Measurements from ENCODE around the gene KRI1.

Gene KRI1

GRCh38 chr19:10602330-10603083 is 36.7 kb upstream of the KRI1 start:
- DNase-seq (ENCODE audit: low spot score) = peak; percentile 98

GRCh38 chr19:10601999-10602329 is 36.2 kb upstream of the KRI1 start:
- TF ChIP-seq CTCF (IDR thresholded peaks at IDR 0.05; ENCODE audit: extremely low read depth, missing control alignments) = no peak
- no peak for DNase-seq (ENCODE audit: low spot score)

More at GRCh38 chr19:10602330-10603083, 36.7 kb upstream of the KRI1 start:
- TF ChIP-seq CTCF (IDR thresholded peaks at IDR 0.05; ENCODE audit: extremely low read depth, missing control alignments) = no peak

- TF ChIP-seq CTCF (IDR thresholded peaks at IDR 0.05; ENCODE audit: extremely low read depth, missing control alignments) = no peak
- no peak for DNase-seq (ENCODE audit: low spot score)
These were observed 34.3 kb upstream of the KRI1 start for GRCh38 chr19:10600149-10600548.

- DNase-seq (ENCODE audit: low spot score) = no peak
- no peak for TF ChIP-seq CTCF (IDR thresholded peaks at IDR 0.05; ENCODE audit: extremely low read depth, missing control alignments)
These were observed 28.2 kb upstream of the KRI1 start for GRCh38 chr19:10593820-10594637.

- DNase-seq (ENCODE audit: low spot score) = no peak
- no peak for TF ChIP-seq CTCF (IDR thresholded peaks at IDR 0.05; ENCODE audit: extremely low read depth, missing control alignments)
These were observed 27.3 kb upstream of the KRI1 start for GRCh38 chr19:10593148-10593547.

- no peak for TF ChIP-seq CTCF (IDR thresholded peaks at IDR 0.05; ENCODE audit: extremely low read depth, missing control alignments)
- no peak for DNase-seq (ENCODE audit: low spot score)
These were observed 22.0 kb upstream of the KRI1 start for GRCh38 chr19:10587839-10588150.

GRCh38 chr19:10587022-10587838 is 21.4 kb upstream of the KRI1 start, which contains the start of gene AP1M2:
Gene AP1M2 (minus strand): TSS chr19:10587312. CDS start chr19:10587231, 81 bp downstream.
- DNase-seq (ENCODE audit: low spot score) = no peak
- TF ChIP-seq CTCF (IDR thresholded peaks at IDR 0.05; ENCODE audit: extremely low read depth, missing control alignments) = no peak
